Myocyte (in vitro differentiated cells): ENCODE results near the gene RCN1. TPM values are rescaled to one million over a fixed set of nuclear protein-coding genes. Genes with fewer than 3 reads are reported as not detected.
"Not testable (repeated sequence)": the region's sequence is repeated elsewhere in the genome, so short reads cannot be mapped to it uniquely, and the experiment has no call there.

Experiments used
- DNase-seq: peaks from one replicate; pipeline ENCODE4 v3.0.0-alpha.2; 2012; ENCODE audit warnings: low read depth
- polyA plus RNA-seq: library from polyadenylated mRNA; unstranded; fragments of >200 nt; gene quantifications from one replicate; pipeline ENCODE4 v1.2.1, GENCODE V29; 2012; ENCODE audit warnings: missing spikeins
- total RNA-seq: library from RNA; depleted of rRNA; stranded (reverse); fragments of >200 nt; gene quantifications from 2 replicates; pipeline ENCODE4 v1.2.3, GENCODE V29; 2014

Gene RCN1
- 242 and 262 TPM in 2 replicates for total RNA-seq
- polyA plus RNA-seq = 278 TPM

DNA sequence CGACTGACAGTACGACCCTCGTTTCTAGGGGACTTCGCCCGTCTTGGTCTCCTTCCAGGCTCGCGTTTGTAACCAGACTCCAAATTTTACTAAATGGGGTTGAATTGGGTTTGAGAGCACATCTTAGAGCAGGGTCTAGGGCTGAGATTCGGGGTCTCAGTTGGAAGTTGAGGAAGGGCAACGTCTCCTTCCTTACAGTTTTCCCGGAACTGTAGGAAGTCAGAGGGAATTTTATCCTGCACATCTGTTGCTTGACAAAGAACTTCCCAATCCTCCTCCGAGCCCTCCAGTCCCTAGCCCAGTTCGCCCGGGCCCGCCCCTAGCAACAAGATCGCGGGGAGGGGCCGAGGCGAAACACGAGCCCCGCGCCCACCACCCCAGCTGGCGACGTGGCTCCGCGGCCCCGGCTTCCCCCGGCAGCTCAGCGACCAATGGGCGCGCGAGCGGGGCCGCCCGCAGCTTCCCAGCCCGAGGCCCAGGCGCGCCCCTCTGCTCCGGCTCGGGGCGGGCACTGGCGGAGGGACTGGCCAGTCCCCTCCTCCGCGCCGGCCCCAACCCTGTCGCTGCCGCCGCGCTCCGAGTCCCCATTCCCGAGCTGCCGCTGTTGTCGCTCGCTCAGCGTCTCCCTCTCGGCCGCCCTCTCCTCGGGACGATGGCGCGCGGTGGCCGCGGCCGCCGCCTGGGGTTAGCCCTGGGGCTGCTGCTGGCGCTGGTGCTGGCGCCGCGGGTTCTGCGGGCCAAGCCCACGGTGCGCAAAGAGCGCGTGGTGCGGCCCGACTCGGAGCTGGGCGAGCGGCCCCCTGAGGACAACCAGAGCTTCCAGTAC is at the start of gene RCN1:
Gene RCN1, plus strand, starts transcription at position 530 of the 826 bp plus-strand sequence. Its CDS starts 123 bp downstream, at position 653.
- DNase-seq = peak; percentile 90

DNA sequence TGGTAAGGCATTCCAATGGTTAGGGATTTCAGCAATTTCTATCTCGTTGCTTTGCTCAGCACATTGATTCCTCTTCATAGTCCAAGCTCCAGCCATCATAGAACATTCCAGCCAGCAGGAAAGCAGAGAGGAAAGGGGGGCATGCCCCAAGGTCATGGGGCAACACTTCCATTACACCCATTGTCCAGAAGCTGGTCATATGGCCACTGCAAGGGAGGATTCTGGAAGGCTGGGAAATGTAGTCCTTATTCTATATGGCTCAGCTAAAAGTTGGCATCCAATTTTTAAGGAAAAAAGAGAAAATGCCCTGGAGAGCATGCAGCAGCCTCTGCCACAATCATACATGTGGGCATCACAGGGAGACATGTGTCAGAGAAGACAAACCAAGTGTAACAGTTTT is 47.1 kb upstream of the RCN1 start:
- no peak for DNase-seq

DNA sequence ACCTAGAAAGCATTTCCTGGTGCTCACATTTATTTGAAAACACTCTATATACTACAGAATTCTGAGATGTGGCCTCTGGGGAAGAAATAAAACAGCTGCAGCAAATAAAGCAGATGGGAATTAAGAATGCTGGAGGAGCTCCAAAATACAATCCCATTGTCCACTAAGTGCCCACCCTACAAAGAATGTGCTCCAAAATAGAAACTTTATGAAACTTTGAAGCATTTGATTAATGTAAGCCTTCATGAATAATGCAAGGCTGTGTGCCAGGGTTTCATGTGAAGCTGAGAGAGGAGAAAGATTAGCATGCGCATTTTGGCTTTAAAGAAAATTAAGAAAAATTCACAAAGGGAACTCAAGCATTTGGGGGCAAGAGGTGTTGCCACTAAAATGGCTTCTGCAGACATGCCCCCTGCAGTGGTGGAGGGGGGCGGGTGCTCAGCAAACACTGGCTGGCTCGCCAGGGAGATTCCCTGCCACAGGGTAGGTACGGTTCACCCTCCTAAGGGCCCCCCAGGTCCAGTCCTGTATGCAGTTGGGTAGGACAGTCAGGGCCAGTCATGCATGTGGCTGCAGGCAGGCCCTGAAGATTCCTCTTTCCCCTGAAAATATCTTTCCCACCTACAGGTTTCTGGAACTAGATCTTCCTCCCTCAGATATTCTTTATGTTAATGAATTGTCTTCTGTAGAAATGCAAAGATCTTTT is 46.6 kb upstream of the RCN1 start:
- peak; percentile 65 for DNase-seq

DNA sequence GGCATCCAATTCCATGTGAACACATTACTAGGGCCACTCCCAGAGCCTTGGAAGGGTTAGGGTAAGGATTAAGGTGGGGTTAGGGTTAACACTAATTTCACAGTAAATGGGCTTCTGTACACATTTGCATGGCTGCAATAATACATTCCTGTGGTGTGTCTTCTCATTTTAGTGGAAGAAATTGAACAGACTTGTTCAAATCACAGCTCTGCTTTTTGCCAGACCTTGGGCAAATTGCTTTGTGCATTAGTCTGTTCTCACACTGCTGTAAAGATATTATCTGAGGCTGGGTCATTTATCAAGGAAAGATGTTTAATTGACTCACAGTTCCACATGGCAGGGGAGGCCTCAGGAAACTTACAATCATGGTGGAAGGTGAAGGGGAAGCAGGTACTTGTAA is 45.4 kb upstream of the RCN1 start:
- DNase-seq = no peak

DNA sequence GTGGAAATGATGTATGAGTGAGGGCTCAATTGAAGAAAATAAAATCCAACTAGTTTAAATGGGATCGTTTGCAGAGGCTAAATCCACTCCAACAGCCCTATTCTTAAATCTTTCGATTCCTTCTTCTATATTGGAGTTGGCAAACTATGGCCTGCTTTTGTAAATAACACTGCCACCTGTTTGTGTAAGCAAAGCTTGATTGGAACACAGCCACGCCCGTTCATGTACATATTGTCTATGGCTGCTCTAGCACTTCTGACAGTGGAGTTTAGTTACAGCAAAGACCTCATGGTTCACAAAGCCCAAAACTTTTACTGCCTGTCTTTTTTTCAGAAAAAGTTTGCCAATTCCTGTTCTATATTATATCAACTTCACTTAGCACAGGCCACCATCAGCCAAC is 40.6 kb upstream of the RCN1 start:
- DNase-seq = no peak

DNA sequence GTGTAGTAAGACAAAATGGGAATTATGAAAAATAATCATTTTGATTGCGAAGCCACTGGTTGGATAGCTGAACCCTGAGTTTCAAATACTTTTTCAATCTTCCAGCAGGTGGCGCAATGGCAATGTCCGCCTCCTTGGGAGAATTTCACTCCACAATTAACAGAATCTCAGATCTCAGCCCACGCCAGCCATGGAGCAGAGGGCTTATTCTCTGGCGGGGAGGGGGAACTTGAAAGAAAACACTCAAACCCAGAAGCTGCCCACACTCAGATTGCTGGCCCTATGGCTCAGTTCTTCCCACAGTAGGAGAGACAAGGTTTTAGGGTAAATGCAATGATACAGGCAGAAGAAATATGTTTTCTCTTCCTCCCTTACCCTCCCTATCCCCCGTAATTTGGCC is 38.7 kb upstream of the RCN1 start:
- DNase-seq = peak; percentile 81

DNA sequence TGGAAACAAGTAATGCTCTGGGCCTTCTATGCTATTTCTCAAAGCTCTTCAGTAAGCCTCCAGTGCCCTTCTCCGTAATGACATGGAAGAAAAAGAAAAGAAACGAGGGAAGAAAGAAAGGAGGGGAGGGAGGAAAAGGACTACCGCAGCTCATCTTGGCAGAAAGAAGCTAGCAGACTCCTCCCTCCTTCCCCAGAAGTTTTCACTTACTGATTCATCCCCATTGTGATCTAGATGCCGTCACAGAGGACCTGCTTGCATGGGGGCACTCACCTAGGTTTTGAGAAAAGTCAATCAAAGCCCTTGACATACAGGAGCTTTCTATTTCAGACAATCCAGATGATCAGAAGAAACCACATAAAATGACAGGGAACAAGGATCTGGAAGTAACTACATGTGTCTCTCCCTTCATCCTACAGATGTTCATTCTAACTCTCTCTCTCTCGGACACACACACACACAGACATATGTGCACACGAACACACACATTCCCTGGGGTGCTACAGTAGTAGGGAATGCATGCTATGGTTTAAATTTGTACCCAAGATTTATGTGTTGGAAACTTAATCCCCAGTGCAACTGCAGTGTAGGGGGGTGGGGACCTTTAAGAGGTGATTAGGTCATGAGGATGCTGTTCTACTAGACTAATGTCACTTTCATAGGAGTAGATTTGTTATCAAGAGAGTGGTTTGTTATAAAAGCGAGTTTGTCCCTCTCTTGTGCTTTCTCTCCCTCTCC is 37.6 kb upstream of the RCN1 start:
- no peak for DNase-seq

DNA sequence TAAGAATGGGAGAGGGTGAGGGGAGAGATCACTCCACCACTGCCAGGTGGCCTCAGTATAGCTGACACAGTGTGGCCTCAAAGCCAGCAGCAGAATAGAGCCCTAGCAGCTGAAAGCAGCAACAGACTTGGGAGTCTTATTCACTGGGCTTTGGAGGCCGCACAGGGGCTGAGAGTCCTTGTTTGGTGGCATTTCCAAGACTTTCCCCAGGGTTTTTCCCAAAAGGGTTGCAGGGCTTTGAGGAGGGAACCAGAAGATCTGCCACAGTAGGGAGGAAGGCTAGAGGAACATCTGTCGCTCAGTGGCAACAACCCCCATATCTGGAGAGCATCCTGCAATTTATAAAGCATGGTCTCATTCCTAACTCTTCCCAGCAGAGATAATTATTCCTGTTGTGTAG is 35.0 kb upstream of the RCN1 start:
- DNase-seq = peak; percentile 56

DNA sequence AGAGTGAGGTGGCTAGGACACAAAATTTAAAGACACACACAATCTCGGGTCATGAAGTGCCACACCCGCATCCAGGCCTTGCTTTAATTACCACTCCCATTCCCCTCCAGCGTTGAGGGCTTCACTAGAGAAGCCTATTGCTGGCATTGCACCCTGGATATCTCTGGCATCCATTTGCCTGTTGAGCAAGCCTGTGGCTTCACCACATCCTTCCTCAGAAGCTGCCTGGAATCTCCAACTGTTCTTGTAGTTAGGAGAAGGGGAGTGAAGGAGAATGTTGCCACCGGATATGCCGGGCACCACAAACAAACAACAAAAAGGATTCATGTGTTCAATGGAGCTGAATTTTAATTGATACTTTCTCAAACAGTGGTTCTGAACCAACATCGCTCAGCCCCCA is 34.4 kb upstream of the RCN1 start:
- DNase-seq = peak; percentile 98

DNA sequence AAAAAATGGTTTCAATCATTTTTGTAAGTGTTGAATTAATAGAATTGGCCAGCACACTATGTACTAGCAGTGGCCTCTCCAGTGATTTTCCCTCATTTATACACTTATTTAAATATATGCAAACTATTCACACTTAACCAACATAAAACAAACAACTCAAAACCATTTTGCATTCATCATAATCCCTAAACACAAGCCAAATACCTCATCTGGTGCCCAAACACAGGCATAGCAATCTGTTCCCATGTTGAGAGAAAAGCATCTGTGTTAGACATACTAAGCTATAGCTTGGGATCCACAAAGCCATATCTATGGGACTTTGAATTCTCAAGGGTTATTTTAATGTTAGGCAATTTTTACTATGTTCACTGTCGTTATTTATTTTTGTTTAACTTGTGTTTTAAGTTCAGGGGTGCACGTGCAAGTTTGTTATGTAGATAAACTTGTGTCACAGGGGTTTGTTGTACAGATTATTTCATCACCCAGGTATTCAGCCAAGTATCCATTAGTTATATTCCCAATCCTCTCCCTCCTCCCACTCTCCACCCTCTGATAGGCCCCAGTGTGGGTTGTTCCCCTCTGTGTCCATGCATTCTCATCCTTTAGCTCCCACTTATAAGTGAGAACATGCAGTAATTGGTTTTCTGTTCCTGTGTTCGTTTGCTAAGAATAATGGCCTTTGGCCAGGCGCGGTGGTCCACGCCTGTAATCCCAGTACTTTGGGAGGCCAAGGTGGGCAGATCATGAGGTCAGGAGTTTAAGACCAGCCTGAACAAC is 31.0 kb upstream of the RCN1 start:
- DNase-seq = no peak

DNA sequence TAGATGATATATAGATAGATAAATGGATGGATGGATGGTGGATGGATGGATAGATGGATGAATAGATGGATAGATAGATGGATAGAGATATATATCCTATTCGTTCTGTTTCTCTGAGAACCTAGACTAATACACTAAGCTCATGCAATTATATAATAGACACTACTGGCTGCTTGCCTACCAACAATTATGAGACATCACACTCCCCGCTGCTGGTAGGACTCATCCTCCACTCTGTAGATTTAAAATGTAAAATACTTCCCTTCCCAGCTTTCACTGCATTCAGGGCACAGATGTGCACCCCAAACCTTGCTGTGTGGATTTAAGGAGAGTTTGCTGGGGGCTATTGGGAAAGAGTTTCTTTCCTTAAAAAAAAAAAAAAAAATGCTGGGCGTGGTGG is 28.3 kb upstream of the RCN1 start:
- no peak for DNase-seq

DNA sequence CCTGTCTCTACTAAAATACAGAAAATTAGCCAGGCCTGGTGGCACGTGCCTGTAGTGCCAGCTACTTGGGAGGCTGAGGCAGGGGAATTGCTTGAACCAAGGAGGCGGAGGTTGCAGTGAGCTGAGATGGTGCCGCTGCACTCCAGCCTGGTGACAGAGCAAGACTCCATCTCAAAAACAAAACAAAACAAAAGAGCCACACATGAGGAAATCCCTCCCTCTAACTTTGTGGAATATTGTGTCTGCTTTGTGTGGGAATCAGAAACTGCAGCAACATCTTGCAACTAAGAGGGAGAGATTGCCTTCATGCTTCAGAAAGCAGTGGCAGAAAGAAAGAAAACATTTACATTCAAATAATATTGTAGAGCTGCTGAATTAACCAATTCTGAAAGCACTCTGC is 27.8 kb upstream of the RCN1 start:
- DNase-seq = not testable (repeated sequence)

DNA sequence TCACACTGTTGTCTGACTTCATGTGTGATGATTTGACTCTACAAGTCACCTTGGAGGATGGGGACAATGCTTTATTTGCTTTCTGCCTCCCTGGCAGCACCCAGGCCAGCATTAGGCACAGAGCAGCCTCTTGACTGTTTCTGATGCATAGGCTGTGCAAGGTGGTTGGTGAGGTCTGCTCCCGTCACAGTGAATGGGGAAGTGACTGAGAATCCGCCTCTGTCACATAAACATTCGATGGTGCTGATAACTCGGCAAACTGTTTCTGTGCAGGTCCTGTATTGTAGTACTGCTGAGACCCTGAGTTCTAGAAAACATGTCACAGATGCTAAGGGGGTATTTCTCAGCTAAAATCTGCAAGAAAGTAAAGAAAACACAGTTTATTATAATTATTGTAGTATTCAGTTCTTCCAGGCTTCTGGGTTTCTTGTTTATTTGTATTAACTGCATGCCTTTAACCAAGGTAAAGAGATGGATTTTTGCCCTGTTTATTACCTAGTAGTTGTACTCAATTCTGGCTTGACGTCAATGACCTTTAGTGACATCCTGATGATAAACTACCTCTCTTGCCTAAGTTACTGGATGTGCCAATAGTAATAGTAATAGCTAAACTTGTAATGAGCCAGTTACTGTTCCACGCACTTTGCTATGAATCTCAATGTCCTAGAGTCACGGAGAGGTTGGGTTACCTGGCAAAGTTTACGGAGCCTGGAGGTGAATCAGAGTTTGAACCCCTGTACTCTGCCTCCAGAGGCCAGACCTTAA is 24.8 kb upstream of the RCN1 start:
- DNase-seq = no peak

DNA sequence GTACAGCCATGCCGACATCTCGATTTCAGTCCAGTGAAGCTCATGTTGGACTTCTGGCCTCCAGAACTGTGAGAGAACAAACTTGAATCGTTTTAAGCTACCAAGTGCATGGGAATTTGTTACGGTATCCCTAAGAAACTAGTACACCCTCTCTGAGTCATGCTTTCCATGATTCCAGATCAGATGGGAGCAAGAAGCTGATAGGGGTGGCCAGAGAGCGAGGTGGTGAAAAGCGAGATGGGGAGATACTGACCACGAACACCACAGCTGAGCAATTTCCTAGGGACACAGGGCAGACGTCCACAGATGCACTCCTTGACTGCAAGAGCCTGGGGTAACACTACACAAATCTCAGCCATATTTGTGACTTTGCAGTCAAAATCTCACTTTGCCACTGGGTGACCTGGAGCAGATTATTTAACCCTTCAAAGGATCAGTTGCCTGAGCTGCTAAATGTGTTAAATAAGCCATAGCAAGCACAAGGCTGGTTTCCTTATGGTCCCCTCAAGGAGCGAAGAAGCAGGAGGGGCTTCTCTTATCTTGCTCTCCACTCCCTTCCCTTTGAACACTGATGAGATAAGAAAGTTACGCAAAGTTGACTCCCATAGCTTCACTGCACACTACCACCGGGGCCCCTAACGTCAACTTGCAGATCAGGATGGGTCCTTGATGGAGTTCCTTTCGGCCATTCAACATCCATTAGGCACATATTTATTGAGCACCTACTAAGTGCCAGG is 22.6 kb upstream of the RCN1 start:
- DNase-seq = peak; percentile 95

DNA sequence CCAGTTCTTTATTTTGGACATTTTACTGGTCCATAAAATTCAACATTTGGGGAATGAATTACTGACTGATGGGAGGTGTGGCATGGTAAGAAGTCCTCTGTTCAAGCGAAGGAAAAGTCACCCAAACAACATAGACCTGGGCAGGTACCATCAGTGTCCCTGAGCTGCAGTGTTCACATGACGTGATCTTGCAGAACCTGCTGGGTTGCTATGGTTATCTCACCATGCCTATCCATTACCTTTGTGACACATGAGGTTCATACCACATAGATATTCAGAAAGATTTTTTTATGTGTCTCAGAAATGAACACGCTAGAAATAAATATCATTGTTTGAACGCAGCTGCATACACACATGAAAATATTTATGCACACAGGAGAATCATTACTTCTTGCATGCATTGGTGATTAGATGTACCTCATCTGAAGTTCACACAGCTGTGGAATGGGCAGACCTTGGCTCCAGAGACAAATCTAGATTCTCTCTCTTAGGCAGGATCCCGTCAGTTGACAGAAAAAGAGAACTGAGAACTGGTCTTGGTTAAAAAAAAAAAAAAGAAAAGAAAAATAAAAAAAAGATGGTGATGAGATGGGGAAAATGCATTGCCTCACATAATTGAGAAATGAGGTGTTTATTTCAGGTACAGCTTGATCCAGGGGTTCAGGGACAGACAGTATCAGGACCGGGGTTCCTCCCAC is 21.4 kb upstream of the RCN1 start:
- DNase-seq = no peak

DNA sequence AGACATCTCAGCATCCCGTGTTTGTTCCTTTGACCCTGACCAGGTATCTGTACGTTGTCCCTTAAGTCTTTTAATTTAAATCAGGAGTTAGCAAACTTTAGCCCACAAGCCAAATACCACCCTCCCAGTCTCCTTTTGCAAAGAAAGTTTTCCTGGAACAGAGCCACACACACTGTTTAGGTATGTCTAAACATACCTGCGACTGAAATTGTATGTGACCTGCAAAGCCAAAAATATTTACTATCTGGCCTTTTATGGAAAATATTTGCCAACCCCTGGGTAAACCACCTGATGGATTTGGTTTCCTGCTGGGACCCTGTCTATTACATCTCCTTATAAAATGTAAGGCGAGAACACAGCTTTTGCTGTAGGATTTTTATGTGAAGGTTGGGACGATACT is 20.2 kb upstream of the RCN1 start:
- no peak for DNase-seq

DNA sequence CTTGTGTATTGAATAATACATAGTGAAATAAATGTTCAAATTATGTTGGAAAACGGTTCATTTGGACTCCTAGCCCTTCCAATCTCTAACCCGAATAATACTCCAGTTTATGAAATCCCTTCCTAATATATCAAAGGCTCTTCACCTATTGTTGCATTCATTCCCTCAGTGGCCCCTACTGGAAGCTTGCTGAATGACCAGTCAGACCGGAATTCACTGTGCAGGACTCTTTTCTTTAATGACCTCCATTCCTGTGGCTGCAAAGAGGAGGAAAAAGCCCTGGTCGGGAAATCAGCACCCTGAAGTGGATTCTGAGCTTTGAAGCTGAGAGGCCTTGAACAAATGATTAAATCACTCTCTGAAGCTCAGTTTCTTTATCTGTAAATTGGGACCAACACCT is 19.1 kb upstream of the RCN1 start:
- peak; percentile 73 for DNase-seq

DNA sequence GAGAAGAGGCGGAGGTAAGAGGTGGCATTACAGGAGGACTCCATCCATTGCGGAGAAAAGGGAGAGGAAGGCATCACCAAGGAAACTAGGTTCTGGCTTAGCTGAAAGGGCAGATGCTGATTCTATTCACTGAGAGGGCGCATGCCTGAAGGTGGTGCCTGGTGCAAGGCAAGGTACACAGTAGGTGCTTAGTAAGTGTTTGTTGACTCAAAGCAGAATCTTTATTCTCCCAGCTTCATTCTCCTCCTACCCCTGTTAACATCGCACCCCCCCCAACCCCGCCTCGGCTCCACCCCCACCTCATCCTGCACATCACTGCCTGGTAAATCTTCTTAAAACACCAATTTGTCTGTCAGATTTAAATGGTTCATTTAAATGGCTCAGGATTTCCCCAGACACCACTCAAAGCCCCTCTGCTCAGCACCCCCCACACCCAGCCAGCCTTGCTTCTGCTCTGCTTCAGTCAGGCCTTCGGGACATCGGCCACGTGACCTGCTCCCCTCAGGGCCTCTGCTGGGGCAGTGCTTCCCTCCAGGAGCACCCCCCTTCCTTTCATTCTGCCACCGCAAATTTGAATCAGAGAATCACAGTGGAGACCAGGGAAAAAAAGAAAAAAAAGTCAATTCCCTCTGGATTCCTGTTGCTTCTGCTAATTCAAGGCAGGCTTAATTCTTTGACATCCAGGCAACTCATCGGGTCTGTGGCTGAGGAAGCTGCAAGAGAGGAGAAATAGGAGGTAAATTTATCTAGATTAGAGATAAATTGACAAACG is 17.8 kb upstream of the RCN1 start:
- no peak for DNase-seq
